T-helper 1 cell (primary cell): ENCODE measurements around the gene RETREG2.
A peak's percentile ranks its signal among the peaks of the same experiment; 100 is the strongest.

ENCODE experiments used
- DNase-seq, 5 donors: peaks; one replicate each; pipeline ENCODE4 v3.0.0-alpha.2; 2012 to 2020
- total RNA-seq, 4 donors: gene quantifications; one replicate each; lab custom pipeline; 2026; lab: John Stamatoyannopoulos, UW

Gene RETREG2
- total RNA-seq, result 92.2 to 106 (median 93.4) reads per million in 4 donors

GRCh38 chr2:219177552-219178376 lies at the start of gene RETREG2:
TSS of gene RETREG2 (plus strand) at chr2:219178275. CDS start at chr2:219178353, 78 bp downstream.
- peak; percentile 68 to 94 (median 72) for DNase-seq

- no peak for DNase-seq
Observed at GRCh38 chr2:219128396-219128795, 49.7 kb upstream of the RETREG2 start.

- DNase-seq, result no peak
Observed at GRCh38 chr2:219129589-219129988, 48.5 kb upstream of the RETREG2 start.

- DNase-seq, result no peak
Observed at GRCh38 chr2:219131327-219131726, 46.7 kb upstream of the RETREG2 start.

GRCh38 chr2:219131744-219132143 lies 46.3 kb upstream of the RETREG2 start:
- DNase-seq, result no peak

GRCh38 chr2:219133976-219134375 lies 44.1 kb upstream of the RETREG2 start:
- no peak for DNase-seq

- DNase-seq, result no peak
Observed at GRCh38 chr2:219140722-219141121, 37.4 kb upstream of the RETREG2 start.

- no peak for DNase-seq
Observed at GRCh38 chr2:219142329-219142728, 35.7 kb upstream of the RETREG2 start.

GRCh38 chr2:219149667-219150066 lies 28.4 kb upstream of the RETREG2 start:
- no peak for DNase-seq

- peak in 2 of 5 donors; percentile 34 to 63 for DNase-seq
Observed at GRCh38 chr2:219155054-219155644, 22.9 kb upstream of the RETREG2 start.

- DNase-seq, result no peak
Observed at GRCh38 chr2:219157396-219157795, 20.7 kb upstream of the RETREG2 start.

- DNase-seq, result no peak
Observed at GRCh38 chr2:219158025-219158424, 20.1 kb upstream of the RETREG2 start.

- no peak for DNase-seq
Observed at GRCh38 chr2:219158586-219158985, 19.5 kb upstream of the RETREG2 start.

- no peak for DNase-seq
Observed at GRCh38 chr2:219159771-219160185, 18.3 kb upstream of the RETREG2 start.

- peak; percentile 78 to 92 (median 84) for DNase-seq
Observed at GRCh38 chr2:219160186-219161017, 17.7 kb upstream of the RETREG2 start, which contains the start of gene NHEJ1. TSS of gene NHEJ1 (minus strand) at chr2:219160815. CDS start at chr2:219158362, 2,453 bp downstream.

GRCh38 chr2:219161097-219161496 lies 17.0 kb upstream of the RETREG2 start:
- no peak for DNase-seq

GRCh38 chr2:219163156-219163555 lies 14.9 kb upstream of the RETREG2 start:
- DNase-seq, result no peak

GRCh38 chr2:219165058-219165911 lies 12.8 kb upstream of the RETREG2 start:
- no peak for DNase-seq

GRCh38 chr2:219167997-219168396 lies 10.1 kb upstream of the RETREG2 start:
- DNase-seq, result no peak

GRCh38 chr2:219168526-219168925 lies 9.5 kb upstream of the RETREG2 start:
- DNase-seq, result no peak

- no peak for DNase-seq
Observed at GRCh38 chr2:219168932-219169331, 9.1 kb upstream of the RETREG2 start.
